22Rv1 (cell line): ENCODE measurements around the gene RABGGTA.

Source experiments
- H3K27ac ChIP-seq: fragments of 450-650 bp; 2 replicates; pipeline ENCODE4 v1.5.1; 2017
- CTCF ChIP-seq: fragments of 450-650 bp; IDR thresholded peaks from 2 replicates; pipeline ENCODE4 v1.5.1; 2017; ENCODE audit warnings: mild to moderate bottlenecking
- ZFX ChIP-seq: fragments of 450-650 bp; IDR thresholded peaks from 2 replicates; pipeline ENCODE4 v1.6.1; 2017; ENCODE audit warnings: antibody characterized with exemption, borderline replicate concordance

RABGGTA gene

GRCh38 chr14:24241829-24242443 is 29.5 kb downstream of the RABGGTA start:
- no peak for TF ChIP-seq CTCF
- no peak for TF ChIP-seq ZFX
- H3K27ac ChIP-seq = peak overlapping the region; percentile 97

- no peak for TF ChIP-seq CTCF
- no peak for TF ChIP-seq ZFX
These were observed 31.1 kb downstream of the RABGGTA start for GRCh38 chr14:24240110-24240918.

DNA sequence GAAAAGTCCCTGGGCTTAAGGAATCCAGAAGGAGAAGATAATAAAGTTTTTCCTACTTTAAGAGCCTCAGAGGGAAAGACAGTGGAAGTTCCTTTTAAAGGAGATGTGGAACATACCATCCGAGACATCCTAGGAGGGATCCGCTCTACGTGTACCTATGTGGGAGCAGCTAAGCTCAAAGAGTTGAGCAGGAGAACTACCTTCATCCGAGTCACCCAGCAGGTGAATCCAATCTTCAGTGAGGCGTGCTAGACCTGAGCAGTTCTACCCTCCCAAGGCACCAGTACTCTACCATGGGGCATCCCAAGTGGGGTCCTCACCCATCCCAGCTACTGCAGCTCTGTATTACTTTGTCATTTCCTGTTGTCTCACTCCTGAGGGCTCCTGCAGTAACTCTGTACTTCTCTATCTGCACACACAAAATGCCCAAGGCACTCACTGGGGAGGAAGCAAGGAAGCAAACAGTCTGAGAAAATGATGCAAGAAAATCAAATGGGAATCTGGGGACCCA is 32.8 kb downstream of the RABGGTA start:
- H3K27ac ChIP-seq = peak overlapping the region; percentile 17; the same call in 1 of the 2 replicates
- TF ChIP-seq CTCF = no peak
- TF ChIP-seq ZFX = no peak

More at GRCh38 chr14:24240110-24240918, 31.1 kb downstream of the RABGGTA start:
- no peak overlapping the region for H3K27ac ChIP-seq

DNA sequence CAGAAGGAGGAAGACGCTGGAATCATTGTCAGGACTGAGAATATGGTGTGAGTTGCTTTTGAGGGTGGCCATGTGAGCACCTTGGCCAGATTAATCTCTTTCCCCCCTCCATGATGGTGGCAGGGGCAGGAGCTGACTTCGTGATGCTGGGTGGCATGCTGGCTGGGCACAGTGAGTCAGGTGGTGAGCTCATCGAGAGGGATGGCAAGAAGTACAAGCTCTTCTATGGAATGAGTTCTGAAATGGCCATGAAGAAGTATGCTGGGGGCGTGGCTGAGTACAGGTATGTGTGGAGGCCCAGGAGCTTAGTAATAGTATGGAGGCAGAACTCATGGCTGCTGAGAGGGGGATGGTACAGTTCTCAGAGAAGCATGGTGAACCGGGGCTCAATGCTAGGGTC is 33.3 kb downstream of the RABGGTA start:
- H3K27ac ChIP-seq = no peak overlapping the region
- no peak for TF ChIP-seq ZFX
- no peak for TF ChIP-seq CTCF

DNA sequence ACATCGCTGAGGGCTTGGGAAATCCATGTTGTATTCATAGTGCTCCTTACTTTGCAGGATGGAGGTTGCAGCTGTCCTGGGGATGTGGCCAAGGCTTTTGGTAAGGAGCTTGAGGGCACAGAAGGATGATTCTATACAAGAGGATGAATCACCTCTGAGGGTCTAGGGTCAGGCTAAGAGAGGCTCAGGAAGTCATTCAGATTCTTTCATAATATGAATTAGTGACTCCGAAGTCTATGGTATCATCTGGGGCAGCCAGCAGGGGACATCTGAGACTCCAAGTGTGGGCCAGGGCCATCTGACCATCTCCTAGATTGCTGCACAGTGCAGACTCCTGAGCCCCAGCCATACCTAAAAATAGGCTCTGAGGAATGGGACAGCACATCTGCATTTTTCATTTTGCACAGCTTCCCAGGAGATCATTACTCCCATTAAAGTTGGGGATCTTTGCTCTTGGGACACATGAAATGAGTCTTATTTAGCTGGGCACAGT is 33.9 kb downstream of the RABGGTA start:
- TF ChIP-seq ZFX (no peak), CTCF (no peak)
- no peak overlapping the region for H3K27ac ChIP-seq

- no peak overlapping the region for H3K27ac ChIP-seq
- TF ChIP-seq CTCF = no peak
- TF ChIP-seq ZFX = no peak
These were observed 34.5 kb downstream of the RABGGTA start for GRCh38 chr14:24236689-24237462.
